WTC11 (cell line): ENCODE results near the gene NIF3L1. TPM values are rescaled to one million over a fixed set of nuclear protein-coding genes. Genes with fewer than 3 reads are reported as not detected.

Experiments
- ATAC-seq: fragments of 200-7000 bp; cut with Tn5 transposase; 2 replicates; pipeline ENCODE4 v1.10.0; 2021; ENCODE audit warnings: mild to moderate bottlenecking, moderate library complexity
- CTCF ChIA-PET: fragments of 300-600 bp; sonication (Branson Sonifier 250); formaldehyde crosslinking; loops from one replicate; lab custom pipeline; 2021; ENCODE audit warnings: antibody characterized with exemption; lab: Charles Lee
- POLR2A ChIA-PET: fragments of 350-600 bp; sonication (Branson Sonifier 250); formaldehyde crosslinking; loops from one replicate; lab custom pipeline; 2021; ENCODE audit warnings: antibody characterized with exemption; lab: Charles Lee
- DNase-seq: peaks from one replicate; pipeline ENCODE4 v3.0.0; 2021; ENCODE audit warnings: low spot score
- H3K27ac Mint-ChIP-seq: 2 replicates; pipeline ENCODE4 v1.8.0; 2021; ENCODE audit warnings: mixed read lengths
- H3K27me3 Mint-ChIP-seq: 2 replicates; pipeline ENCODE4 v1.8.0; 2021; ENCODE audit warnings: low read depth, mild to moderate bottlenecking, moderate library complexity, mixed read lengths
- H3K36me3 Mint-ChIP-seq: 2 replicates; pipeline ENCODE4 v1.8.0; 2021; ENCODE audit warnings: mixed read lengths
- H3K4me1 Mint-ChIP-seq: 2 replicates; pipeline ENCODE4 v1.8.0; 2022; ENCODE audit warnings: mixed read lengths
- H3K4me3 Mint-ChIP-seq: 2 replicates; pipeline ENCODE4 v1.8.0; 2021; ENCODE audit warnings: mild to moderate bottlenecking, moderate library complexity, mixed read lengths
- H3K9me3 Mint-ChIP-seq: 2 replicates; pipeline ENCODE4 v1.8.0; 2021; ENCODE audit warnings: mixed read lengths
- AR ChIP-seq: fragments of 250-450 bp; sonication (Bioruptor Pico); IDR thresholded peaks from 2 replicates; pipeline ENCODE4 v1.9.0; 2021; ENCODE audit warnings: mild to moderate bottlenecking
- CBFB ChIP-seq: sonication (generic); formaldehyde crosslinking; IDR thresholded peaks from 2 replicates; pipeline ENCODE4 v1.8.1; 2022; ENCODE audit warnings: mild to moderate bottlenecking, low read depth, missing genetic modification reagents
- E2F4 ChIP-seq: sonication (generic); formaldehyde crosslinking; IDR thresholded peaks from 2 replicates; pipeline ENCODE4 v1.8.1; 2022; ENCODE audit warnings: low read depth, mild to moderate bottlenecking, moderate library complexity, missing genetic modification reagents, borderline replicate concordance
- FOXP1 ChIP-seq: sonication (generic); formaldehyde crosslinking; IDR thresholded peaks from 2 replicates; pipeline ENCODE4 v1.8.0; 2022; ENCODE audit warnings: missing genetic modification reagents, mild to moderate bottlenecking, moderate library complexity, borderline replicate concordance
- JAZF1 ChIP-seq: fragments of 250-450 bp; sonication (Bioruptor Pico); IDR thresholded peaks from 2 replicates; pipeline ENCODE4 v1.9.0; 2021; ENCODE audit warnings: moderate library complexity, mild to moderate bottlenecking, inconsistent platforms
- NR2C2 ChIP-seq: sonication (generic); formaldehyde crosslinking; IDR thresholded peaks from 2 replicates; pipeline ENCODE4 v1.8.0; 2022; ENCODE audit warnings: mild to moderate bottlenecking, missing genetic modification reagents
- PREB ChIP-seq: sonication (generic); formaldehyde crosslinking; IDR thresholded peaks from 2 replicates; pipeline ENCODE4 v1.8.1; 2022; ENCODE audit warnings: mild to moderate bottlenecking, missing genetic modification reagents, moderate library complexity, borderline replicate concordance
- RORB ChIP-seq: fragments of 250-450 bp; sonication (Bioruptor Pico); IDR thresholded peaks from 2 replicates; pipeline ENCODE4 v1.9.0; 2021; ENCODE audit warnings: mild to moderate bottlenecking
- SMAD3 ChIP-seq: sonication (generic); formaldehyde crosslinking; IDR thresholded peaks from 2 replicates; pipeline ENCODE4 v1.8.0; 2022; ENCODE audit warnings: missing genetic modification reagents, mild to moderate bottlenecking, borderline replicate concordance
- TP53 ChIP-seq: sonication (generic); formaldehyde crosslinking; IDR thresholded peaks from 2 replicates; pipeline ENCODE4 v1.8.1; 2023; ENCODE audit warnings: mild to moderate bottlenecking, missing genetic modification reagents
- ZBTB43 ChIP-seq: sonication (generic); formaldehyde crosslinking; IDR thresholded peaks from 2 replicates; pipeline ENCODE4 v1.8.1; 2023; ENCODE audit warnings: mild to moderate bottlenecking, missing genetic modification reagents
- ZNF232 ChIP-seq: sonication (generic); formaldehyde crosslinking; IDR thresholded peaks from 2 replicates; pipeline ENCODE4 v1.8.0; 2022; ENCODE audit warnings: mild to moderate bottlenecking, missing genetic modification reagents
- ZNF423 ChIP-seq: fragments of 250-450 bp; sonication (Bioruptor Pico); IDR thresholded peaks from 2 replicates; pipeline ENCODE4 v2.1.2; 2022; ENCODE audit warnings: mild to moderate bottlenecking, moderate library complexity
- ZNF425 ChIP-seq: fragments of 250-450 bp; sonication (Bioruptor Pico); conservative IDR thresholded peaks from 2 replicates; pipeline ENCODE4 v1.9.0; 2021; ENCODE audit warnings: mild to moderate bottlenecking
- total RNA-seq: library from RNA; stranded (reverse); gene quantifications from 3 replicates; pipeline ENCODE4 v1.2.3, GENCODE V29; 2021
- TF ChIP-seq, protein P1 (sequence below): sonication (generic); formaldehyde crosslinking; IDR thresholded peaks from 2 replicates; pipeline ENCODE4 v1.8.1; 2023; ENCODE audit warnings: mild to moderate bottlenecking, missing genetic modification reagents, borderline replicate concordance
- TF ChIP-seq, protein P2 (sequence below): sonication (generic); formaldehyde crosslinking; IDR thresholded peaks from 2 replicates; pipeline ENCODE4 v1.8.0; 2022; ENCODE audit warnings: mild to moderate bottlenecking, missing genetic modification reagents
- TF ChIP-seq, protein P3 (sequence below): sonication (generic); formaldehyde crosslinking; conservative IDR thresholded peaks from 2 replicates; pipeline ENCODE4 v1.8.1; 2022; ENCODE audit warnings: mild to moderate bottlenecking, missing genetic modification reagents

NIF3L1 gene
- total RNA-seq, 1 experiment from 2014 or later, result 49.1 TPM

DNA sequence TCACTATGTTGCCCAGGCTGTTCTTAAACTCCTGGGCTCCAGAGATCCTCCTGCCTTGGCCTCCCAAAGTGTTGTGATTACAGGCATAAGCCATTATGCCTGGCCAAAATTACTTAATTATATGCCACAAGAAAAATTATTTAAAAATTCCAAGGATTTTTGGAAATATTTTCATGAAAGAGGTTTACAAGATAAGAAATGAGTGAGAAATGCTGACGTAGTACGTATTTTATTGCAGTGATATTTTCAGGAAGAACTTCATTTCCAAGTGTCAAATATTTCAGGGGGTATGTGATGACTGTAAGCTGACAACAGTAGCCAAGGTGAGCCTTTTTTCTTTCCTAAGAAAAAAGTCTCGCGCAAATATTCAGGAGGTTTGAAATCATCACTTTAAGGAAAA is 20.8 kb downstream of the NIF3L1 start:
- ATAC-seq (no peak), DNase-seq (no peak)
- Mint-ChIP-seq H3K36me3 (peaks cover 38% of the 10 kb centered on the region), H3K4me3 (no peak overlapping the region), H3K27me3 (no peaks in the 10 kb centered on the region), H3K27ac (no peak overlapping the region), H3K4me1 (no peaks in the 10 kb centered on the region), H3K9me3 (no peaks in the 10 kb centered on the region)
- no peak for TF ChIP-seq ZBTB43 (CRISPR knock-in tag)
- no peak for TF ChIP-seq SMAD3 (CRISPR knock-in tag)
- TF ChIP-seq PREB (CRISPR knock-in tag), result no peak
- TF ChIP-seq FOXP1 (CRISPR knock-in tag), result no peak
- TF ChIP-seq ZNF232 (CRISPR knock-in tag), result no peak
- TF ChIP-seq TP53 (CRISPR knock-in tag), result no peak
- TF ChIP-seq CBFB (CRISPR knock-in tag), result no peak
- TF ChIP-seq, protein P1, sequence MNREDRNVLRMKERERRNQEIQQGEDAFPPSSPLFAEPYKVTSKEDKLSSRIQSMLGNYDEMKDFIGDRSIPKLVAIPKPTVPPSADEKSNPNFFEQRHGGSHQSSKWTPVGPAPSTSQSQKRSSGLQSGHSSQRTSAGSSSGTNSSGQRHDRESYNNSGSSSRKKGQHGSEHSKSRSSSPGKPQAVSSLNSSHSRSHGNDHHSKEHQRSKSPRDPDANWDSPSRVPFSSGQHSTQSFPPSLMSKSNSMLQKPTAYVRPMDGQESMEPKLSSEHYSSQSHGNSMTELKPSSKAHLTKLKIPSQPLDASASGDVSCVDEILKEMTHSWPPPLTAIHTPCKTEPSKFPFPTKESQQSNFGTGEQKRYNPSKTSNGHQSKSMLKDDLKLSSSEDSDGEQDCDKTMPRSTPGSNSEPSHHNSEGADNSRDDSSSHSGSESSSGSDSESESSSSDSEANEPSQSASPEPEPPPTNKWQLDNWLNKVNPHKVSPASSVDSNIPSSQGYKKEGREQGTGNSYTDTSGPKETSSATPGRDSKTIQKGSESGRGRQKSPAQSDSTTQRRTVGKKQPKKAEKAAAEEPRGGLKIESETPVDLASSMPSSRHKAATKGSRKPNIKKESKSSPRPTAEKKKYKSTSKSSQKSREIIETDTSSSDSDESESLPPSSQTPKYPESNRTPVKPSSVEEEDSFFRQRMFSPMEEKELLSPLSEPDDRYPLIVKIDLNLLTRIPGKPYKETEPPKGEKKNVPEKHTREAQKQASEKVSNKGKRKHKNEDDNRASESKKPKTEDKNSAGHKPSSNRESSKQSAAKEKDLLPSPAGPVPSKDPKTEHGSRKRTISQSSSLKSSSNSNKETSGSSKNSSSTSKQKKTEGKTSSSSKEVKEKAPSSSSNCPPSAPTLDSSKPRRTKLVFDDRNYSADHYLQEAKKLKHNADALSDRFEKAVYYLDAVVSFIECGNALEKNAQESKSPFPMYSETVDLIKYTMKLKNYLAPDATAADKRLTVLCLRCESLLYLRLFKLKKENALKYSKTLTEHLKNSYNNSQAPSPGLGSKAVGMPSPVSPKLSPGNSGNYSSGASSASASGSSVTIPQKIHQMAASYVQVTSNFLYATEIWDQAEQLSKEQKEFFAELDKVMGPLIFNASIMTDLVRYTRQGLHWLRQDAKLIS (CRISPR knock-in tag), result no peak
- TF ChIP-seq, protein P2, sequence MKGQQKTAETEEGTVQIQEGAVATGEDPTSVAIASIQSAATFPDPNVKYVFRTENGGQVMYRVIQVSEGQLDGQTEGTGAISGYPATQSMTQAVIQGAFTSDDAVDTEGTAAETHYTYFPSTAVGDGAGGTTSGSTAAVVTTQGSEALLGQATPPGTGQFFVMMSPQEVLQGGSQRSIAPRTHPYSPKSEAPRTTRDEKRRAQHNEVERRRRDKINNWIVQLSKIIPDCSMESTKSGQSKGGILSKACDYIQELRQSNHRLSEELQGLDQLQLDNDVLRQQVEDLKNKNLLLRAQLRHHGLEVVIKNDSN, result no peak
- TF ChIP-seq NR2C2 (CRISPR knock-in tag), result no peak
- POLR2A ChIA-PET, result no interaction called here
- CTCF ChIA-PET, result no interaction called here

GRCh38 chr2:200913654-200914053 is 24.5 kb downstream of the NIF3L1 start:
- DNase-seq (no peak), ATAC-seq (no peak)
- ChIA-PET POLR2A (interaction anchor here (0.7 kb wide), 1 partner anchor 200 kb away, joined by 3 read pairs; no protein-coding TSS in a partner anchor), CTCF (interaction anchor here (0.5 to 1.5 kb wide), 3 partner anchors 8 to 245 kb away, joined by 3 to 6 read pairs (median 4); no protein-coding TSS in a partner anchor)
- Mint-ChIP-seq H3K36me3 (peaks cover 57% of the 10 kb centered on the region), H3K4me1 (no peaks in the 10 kb centered on the region), H3K9me3 (no peaks in the 10 kb centered on the region), H3K27ac (no peak overlapping the region), H3K4me3 (no peak overlapping the region), H3K27me3 (no peaks in the 10 kb centered on the region)
- TF ChIP-seq ZNF423 (CRISPR knock-in tag) (no peak), PREB (CRISPR knock-in tag) (no peak), ZNF425 (no peak), JAZF1 (CRISPR knock-in tag) (no peak), AR (no peak), RORB (no peak), E2F4 (CRISPR knock-in tag) (no peak)
- TF ChIP-seq, protein P3, sequence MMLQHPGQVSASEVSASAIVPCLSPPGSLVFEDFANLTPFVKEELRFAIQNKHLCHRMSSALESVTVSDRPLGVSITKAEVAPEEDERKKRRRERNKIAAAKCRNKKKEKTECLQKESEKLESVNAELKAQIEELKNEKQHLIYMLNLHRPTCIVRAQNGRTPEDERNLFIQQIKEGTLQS (CRISPR knock-in tag), result no peak
